T-helper 9 cell (primary cell): ENCODE measurements around the gene NOXA1.
A peak's percentile ranks its signal among the peaks of the same experiment; 100 is the strongest.
"Not testable (repeated sequence)": the region's sequence is repeated elsewhere in the genome, so short reads cannot be mapped to it uniquely, and the experiment has no call there.

Experiments used
- DNase-seq: peaks from one replicate; pipeline ENCODE4 v3.0.0-alpha.2; 2020

NOXA1 gene

DNA sequence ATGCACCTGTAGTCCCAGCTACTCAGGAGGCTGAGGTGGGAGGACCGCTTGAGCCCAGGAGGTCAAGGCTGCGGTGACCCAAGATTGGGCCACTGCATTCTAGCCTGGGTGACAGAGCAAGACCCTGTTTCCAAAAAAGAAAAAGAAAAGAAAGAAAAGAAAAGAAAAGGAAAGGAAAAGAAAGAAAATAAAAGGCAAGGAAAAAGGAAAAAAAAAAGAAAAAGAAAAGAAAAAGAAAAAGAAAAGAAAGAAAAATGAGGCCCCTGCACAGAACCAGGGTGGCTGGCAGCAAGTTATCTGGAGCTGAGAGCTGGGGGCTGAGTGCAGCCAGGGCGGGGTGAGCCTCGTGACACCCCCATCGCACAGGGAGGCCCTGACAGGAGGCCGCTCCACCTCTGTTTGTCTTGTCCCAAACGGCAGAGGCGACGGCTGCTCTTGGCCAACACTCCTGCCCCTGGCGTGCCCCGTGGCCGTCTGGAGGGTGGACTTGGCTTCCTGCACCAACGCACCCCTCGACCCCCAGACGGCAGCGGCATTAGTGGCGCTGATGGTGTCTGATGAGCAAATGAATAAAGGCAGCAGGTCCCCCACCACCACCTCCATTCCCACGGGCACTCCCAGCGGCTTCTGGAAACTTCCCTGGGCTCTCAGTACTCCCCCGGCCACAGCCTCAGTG lies 17.0 kb upstream of the NOXA1 start:
- DNase-seq, result no peak

DNA sequence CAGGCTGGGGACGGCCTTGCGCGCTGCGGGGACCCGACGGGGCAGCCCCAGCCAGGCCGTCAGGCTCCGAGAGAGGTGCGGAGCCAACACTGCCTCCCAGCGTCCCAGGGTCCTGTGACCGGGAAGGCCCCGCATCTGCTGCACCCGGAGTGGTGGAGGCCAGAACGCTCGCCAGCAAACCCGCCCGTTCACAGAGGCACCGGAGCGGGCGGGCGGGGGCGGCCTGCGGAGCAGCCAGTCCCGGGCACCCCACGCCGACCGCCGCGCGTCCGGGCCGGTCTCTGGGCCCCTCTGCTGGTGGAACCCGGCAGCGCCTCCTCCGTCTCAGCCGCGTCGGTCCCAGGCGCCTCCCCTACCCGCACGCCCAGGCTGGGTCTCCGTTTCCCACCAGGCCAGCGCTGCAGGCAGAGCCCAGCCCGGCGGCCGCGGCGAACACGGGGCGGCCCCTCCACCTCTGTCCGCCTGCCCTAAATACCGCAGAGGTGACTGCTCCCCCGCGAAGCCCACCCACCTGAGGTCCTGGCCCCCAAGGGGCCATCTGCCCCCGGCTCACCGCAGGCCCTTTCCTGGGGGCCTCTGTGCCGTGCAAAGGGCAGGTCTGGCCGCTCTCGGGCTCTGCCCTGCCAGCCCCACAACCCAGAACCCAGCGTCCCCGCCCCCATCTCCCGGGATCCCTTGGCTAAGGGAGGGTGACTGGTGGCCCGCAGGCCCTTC lies 16.2 kb upstream of the NOXA1 start:
- DNase-seq, result peak; percentile 44

DNA sequence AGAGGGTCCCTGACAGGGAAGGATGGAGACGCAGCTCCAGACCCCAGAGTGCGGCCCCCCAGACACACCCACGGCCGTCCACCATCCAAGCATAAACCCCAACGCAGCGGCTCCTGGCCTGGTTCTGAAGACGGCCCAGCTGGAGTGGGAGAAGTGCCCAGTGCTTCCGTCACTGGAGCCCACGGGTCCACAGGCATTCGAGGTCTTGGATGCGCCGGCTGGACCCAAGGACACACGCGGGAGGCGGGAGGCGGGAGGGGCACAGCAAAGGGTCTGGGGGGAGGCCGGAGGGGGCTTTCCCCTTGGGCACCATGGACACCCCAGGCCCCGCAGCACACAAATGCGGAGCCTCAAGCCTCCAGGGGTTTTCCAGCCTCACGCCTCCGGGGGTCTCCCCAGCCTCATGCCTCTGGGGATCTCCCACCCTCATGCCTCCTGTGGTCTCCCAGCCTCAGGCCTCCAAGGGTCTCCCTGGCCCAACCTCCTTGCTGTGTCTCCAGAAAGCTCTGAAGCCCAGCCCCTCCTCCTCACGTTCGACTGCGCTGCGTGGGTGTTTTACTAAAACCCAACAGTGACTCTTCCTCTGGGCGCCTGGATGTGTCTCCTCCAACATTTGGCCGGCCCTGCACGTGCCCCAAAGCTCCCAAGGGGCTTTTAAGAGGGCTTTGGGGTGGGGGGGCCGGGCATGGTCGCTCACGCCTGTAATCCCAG lies 15.4 kb upstream of the NOXA1 start:
- DNase-seq, result no peak

DNA sequence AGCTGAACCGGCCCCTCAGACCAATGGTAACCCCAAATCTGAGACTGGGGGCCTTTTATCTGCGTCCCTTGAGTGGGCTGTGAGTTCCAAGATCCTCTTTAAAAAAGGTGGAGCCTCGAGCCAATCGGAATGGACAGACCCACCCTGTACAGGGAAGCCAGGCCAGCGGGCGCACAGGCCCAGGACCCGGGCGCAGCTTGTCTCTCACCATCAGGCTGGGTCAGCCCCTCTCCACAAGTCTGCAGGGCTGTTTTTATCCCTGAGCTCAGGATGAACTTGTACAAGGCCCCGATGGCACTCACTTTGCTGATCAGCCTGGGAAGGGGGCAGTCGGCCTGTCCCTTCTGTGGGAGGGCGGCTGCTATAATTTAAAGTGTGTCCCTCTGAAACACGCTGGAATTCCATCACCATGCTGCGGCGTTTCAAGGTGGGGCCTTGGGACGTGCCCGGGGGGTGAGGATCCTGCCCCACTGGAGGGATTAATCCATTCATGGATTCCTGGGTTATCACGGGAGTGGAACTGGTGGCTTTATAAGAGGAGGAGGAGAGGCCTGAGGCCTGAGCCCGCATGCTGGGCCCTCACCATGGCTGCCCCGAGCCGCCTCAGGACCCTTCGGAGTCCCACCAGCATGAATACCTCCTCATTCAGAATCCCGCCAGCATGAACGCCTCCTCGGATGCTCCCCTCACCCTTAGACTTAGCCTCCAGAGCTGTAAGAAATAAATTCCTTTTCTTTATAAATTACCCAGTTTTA lies 14.4 kb upstream of the NOXA1 start:
- DNase-seq, result no peak

DNA sequence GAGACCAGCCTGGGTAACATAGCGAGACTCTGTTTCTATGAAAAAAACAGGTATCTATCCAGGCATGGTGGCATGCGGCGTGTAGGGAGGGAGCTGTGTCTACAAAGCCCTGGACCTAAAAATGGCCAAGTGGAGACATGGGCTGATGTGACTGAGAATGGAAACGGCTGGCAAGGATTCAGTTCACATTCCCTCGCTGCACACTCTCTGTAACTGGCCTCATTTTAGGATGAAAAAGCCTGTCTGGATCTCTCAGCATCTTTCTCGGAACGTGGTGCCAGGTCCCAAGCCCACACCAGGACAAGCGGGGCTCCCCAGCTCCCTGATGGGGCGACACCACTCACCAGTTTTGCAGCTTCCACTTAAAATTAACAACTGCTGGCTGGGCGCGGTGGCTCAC lies 13.7 kb upstream of the NOXA1 start:
- no peak for DNase-seq

DNA sequence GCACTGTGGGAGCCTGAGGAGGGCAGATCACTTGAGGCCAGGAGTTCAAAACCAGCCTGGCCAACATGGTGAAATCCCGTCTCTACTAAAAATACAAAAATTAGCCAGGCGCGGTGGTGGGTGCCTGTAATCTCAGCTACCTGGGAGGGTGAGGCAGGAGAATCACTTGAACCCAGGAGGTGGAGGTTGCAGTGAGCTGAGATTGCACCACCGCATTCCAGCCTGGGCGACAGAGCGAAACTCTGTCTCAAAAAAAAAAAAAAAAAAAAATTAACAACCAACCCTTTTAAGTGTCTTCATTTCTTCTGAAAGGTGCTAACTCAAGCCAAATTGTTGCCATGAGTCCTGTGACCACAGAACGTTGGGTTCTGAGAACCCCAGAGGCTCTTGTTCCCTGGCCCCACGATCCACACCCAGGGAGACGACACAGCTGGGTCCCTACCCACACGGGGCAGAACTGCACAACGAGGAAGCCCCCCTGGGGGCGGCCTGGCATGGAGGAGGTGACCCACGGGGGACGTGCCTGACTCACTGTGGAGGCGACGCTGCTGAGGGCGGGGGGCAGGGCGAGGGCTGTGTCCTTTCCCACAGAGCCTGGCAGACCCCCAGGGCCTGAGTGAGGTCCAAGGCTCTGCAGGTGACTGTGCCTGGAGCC lies 12.8 kb upstream of the NOXA1 start:
- DNase-seq, result not testable (repeated sequence)

DNA sequence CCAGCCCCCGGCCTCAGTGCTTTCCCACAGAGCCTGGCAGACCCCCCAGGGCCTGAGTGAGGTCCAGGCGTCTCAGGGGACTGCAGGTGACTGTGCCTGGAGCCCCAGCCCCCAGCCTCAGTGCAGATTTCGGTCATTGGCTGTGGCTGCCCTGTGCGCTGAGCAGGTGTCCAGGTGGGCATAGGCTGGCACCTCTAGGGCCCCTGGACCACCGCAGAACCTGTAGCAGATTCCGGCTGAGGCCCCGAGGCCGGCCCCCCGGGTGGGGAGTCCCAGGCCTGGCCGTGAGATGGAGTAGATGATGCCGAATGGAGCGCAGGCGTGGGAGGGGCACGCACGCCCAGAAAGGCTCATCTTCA lies 12.3 kb upstream of the NOXA1 start:
- no peak for DNase-seq

DNA sequence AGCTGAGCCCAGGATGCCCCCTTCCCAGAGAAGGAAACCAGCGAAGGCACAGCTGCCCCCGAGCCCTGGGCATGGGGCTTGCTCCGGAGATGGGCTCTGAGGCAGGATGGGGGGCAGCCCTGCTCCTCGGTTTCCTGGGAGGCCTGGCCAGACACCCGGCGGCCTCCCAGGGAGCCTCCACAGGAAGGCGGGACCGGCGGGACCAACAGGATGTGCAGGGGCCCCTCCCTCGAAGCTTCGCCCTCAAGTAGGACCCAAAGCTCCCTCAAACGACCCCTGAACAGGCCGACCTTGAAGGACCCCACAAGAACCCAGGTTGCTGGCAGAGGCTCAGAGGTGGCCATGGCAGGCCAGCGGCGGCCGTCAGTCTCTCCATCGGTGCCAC lies 11.9 kb upstream of the NOXA1 start:
- no peak for DNase-seq

DNA sequence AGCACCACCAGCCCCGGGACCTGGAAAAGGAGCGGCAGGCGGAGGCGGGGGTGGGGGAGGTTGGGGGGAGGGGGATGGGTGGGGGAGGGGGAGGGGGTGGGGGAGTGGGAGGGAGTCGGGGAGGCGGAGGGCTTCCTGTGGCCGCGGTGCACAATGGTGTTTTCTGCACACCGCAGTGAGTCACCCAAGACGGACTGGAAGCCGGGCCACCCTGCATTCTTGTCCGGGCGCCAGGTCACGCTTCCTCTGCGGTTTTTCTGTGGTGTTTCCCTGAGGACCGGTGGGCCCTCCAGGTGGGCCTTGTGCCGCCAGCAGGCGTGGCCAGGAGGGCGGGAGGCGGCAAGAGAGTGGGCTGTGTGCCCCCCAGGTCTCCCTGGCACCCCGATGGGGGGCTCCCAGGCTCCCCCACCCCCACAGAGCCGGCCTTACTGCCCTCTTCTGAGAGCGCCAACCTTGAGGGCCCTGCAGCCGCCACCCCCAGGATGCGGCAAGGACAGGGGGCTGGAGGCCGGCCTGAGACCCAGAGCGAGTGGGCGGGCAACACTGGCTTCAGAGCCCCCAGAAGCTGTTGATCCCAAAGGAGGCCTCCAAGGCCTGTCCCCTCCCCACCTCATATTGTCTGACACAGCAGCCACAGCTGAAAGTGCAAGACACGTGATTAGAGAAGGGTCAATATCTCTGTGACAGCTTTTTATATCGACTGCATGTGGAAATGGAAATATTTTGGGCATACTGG lies 11.4 kb upstream of the NOXA1 start:
- no peak for DNase-seq

DNA sequence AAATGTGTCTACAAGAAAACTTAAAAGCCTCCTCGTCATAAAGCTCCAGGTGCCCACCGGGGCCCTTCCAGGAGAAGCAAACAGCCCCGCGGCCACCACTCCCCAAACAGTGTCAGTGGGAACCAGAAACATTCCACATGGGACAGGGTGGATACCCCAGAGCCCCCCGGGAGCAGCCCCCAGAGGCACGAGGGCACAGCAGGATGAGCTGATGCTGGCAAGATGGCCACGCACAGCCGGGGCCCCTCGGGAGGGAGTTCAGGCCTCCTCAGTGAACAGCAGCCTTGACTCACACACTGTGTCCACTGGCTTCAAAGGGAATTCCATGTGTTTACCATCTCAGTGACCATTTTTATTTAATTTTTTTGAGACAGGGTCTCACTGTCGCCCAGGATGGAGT lies 10.8 kb upstream of the NOXA1 start:
- DNase-seq, result no peak

DNA sequence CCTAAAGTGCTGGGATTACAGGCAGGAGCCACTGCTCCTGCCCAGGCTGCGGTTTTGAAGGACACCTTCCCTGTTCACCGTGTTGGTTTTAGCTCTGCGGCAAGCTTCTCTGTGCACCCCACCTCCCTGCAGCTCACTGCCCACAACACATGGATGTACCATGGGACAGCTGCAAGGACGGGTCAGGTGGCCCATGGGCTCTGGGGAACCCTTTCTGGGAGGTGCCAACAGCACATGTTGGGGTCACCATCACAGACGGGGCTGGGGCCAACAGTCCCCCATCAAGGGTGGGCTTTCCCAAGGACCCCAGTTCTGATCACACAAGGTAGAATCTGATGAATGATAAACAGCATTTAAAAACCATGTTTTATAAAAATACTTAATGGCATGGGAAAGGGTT lies 7.7 kb upstream of the NOXA1 start:
- no peak for DNase-seq

DNA sequence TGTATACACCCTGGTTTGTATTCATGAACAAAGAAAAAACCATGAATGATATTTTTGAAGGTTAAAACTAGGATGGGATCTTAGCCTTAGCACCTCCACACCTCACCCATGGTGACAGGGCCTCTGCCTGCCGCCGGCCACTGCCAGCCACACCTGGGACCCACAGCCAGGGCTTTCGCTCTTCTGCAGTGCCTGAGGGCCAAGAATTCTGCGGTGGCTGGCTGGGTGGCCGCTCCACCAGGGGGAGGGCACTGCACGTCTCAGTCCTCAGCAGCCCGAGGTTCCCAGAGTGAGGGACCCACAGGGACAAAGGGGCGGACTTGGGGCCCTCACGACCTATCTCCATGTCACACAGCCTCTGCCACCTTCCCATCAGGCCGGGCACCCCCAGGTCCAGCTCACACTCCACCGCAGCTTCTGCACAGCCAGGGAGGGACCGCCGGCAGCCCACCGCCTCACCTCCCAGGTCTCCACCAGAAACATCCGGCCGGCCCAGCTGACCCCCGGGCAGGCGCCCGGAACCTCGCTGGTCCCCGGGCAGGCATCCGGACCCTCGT lies 7.1 kb upstream of the NOXA1 start:
- no peak for DNase-seq

DNA sequence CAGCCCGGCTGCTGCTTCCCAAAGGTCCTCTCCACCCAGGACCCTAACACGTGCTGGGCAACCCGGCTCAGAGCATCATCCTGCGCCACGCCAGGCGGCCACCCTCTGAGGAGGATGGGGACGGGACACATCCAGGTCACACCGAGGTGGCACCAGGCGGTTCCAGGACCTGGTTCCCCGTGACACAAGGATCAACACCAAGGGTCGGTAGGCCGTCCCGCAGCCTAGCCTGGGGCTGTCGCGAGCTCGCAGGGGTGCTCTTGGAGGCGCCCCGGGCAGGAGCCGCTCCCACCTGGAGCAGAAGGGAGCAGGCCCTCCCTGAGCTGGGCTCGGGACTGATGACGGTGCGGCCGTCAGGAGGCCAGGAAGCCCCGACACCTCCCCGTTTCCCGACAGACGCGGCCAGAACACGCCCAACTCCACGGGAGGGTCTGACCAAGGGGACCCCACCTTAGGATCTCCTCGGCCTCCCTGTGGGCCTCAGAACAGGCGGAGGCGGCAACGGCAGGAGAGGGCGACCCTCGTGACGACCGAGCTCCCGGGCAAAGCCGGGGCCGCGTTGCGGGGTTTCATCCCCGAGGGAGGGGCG lies 6.5 kb upstream of the NOXA1 start:
- no peak for DNase-seq

DNA sequence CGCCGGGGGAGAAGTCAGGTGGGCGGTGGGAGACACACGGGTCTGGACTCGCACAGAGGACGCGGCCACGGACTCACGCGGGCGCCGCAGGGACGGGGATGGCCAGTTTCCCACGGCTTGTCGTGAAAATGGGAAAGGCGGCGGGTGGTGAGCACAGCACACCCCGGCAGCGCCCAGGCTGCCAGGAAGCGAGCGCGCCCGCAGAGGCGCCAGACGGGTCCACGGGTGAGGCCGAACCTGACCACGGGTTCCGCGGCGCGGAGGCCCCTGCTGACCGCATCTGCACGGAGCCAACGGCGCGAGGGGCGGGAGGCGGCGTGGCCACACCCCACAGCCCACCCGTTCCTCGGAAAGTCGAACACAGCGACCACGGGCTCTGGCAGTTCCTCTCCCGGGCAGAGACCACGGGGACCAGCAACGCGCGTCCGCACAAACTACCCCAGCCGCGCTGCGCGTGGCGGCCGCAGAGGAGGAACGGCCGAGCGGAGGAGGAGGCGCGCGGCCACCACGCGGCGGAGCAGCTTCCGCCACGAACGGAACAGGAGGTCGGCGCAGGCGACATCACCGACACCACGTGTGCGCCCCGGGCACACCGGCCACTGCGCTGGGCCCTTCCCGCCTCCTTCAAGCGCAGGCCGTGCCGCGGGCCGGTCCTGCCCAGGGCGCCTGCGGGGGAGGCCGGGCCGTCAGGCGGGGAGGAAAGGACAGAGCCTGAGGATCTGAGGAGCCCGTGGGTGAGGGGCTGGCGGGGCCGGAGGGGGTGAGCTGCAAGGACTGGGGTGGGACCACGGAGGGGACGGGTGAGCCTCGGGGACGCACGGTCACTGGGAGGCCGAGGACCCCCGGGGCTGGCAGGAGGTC lies 5.8 kb upstream of the NOXA1 start:
- no peak for DNase-seq

DNA sequence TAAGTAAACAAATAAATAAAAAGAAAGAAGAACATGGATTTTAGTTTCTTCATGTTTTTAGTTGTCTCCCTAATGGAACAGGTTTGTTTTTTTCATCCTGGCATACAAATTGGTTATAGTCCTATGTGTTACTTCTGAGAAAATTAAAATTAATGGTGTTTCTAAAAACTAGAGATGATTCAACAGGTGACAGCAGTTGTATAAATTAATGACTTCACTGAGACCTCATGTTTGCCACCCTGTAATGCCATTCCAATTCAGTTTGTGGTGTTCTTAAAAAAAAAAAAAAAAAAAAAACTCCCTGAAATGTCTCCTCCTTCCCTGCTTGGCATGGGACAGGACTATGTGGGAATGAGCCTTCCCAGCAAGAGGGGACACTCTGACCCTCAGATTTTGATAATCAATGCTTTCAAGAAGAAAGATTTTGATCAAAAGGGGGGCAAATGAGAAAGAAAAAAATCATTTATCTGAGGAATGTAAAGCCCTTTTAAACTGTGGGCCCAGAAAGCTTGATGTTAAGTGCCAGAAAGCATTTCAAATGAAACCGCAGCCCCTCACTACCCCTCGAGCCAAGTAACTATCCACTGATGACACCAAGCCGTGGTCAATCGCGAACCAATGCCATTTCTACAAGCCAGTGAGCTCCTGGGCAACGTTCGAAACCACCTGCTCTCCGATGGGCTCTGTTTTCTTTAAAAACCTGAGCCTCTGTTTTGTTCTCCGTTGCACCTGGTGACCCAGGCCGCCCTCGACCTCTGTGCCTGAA lies 1.2 kb upstream of the NOXA1 start:
- DNase-seq, result no peak

DNA sequence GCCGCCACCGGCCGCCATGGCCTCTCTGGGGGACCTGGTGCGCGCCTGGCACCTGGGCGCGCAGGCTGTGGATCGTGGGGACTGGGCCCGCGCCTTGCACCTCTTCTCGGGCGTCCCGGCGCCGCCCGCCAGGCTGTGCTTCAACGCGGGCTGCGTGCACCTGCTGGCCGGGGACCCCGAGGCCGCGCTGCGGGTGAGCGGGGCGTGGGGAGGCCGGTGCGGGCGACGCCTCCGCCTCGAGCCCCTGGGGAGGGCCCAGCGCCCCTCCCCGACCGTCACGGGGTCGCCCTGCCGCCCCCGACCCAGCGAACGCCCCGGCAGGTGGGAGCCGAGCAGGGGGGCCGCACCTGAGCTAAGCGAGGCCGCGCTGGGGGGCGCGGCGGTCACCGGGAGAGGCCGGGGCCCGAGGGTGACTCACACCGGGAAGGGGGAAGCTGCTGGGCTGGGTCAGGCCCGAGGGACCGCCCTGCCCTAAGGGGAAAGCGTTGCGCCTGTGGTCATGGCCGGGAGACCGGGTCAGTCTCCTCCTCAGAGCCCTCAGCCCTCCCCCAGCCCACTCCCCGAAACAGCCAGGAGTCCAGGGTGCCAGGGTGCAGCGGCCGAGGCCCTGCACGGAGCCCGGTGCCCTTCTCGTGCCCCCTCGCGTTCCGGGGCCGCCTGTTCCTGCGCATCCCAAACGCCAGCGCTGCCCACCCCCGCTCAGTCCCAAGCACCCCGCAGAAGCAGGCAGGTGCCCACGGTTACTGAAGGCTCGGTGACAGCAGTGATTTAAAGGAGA lies 510 bp downstream of the NOXA1 start:
- no peak for DNase-seq

DNA sequence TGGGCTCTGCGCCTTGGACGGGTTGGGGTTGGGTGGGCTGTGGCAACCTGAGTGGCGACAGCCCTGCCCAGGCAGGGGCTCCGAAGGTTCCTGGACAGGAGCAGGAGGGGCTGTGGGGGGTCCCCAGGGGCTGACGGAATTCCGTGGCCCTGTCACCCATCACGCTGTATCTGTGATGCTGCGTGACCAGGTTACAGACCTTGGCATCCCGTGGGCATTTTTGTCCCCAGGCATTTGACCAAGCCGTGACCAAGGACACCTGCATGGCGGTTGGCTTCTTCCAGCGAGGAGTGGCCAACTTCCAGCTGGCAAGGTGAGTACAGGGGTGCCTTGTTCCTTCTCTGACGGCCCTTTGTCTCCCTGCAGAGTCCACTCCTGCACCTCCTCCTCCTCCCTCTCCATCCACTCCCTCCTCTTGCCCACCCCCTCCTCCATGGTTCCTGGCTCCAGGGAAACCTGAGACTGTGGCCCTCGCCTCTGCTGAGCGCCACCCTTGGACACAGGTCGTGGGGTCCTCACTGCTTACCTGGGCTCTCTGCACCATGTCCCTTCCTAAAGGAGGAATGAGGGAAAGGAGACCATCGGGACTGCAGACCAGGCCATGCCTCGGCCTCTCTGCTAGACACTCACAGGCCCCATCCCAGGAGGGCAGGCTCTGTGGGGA lies 3.0 kb downstream of the NOXA1 start:
- DNase-seq, result no peak
